ENCODE results near the gene HOXA7. TPM values are rescaled to one million over a fixed set of nuclear protein-coding genes. Genes with fewer than 3 reads are reported as not detected.

Gene HOXA7
- total RNA-seq, 1 donor from 2014 or later, result not detected

GRCh38 chr7:27121684-27122076 is 34.8 kb downstream of the HOXA7 start:
- Histone ChIP-seq H3K4me1 (no peaks in the 10 kb centered on the region), H3K4me3 (no peak overlapping the region), H4K20me1 (ENCODE audit: low read depth) (peaks cover 93% of the 10 kb centered on the region), H3K27ac (no peak overlapping the region), H2AFZ (replicated peaks) (no peak overlapping the region), H3K36me3 (no peaks in the 10 kb centered on the region), H3K27me3 (peaks cover 100% of the 10 kb centered on the region), H3K79me2 (ENCODE audit: low read depth) (no peaks in the 10 kb centered on the region), H3K4me2 (no peak overlapping the region), H3F3A (ENCODE audit: low read depth) (no peaks in the 10 kb centered on the region), H3K9ac (no peak overlapping the region), H3K9me3 (ENCODE audit: low read depth) (no peaks in the 10 kb centered on the region)
- TF ChIP-seq EZH2phosphoT487 (IDR thresholded peaks at IDR 0.05) (no peak), CTCF (IDR thresholded peaks at IDR 0.05) (no peak), EZH2 (IDR thresholded peaks at IDR 0.05) (no peak)
- Mint-ChIP-seq H3K4me1 (no peaks in the 10 kb centered on the region), H3K9me3 (peaks cover 7% of the 10 kb centered on the region), H3K27ac (no peak overlapping the region), H3K27me3 (ENCODE audit: insufficient read depth, low read depth) (peaks cover 97% of the 10 kb centered on the region), H3K4me3 (no peak overlapping the region), H3K36me3 (no peaks in the 10 kb centered on the region)
- DNase-seq (ENCODE audit: low spot score), result no peak

DNA sequence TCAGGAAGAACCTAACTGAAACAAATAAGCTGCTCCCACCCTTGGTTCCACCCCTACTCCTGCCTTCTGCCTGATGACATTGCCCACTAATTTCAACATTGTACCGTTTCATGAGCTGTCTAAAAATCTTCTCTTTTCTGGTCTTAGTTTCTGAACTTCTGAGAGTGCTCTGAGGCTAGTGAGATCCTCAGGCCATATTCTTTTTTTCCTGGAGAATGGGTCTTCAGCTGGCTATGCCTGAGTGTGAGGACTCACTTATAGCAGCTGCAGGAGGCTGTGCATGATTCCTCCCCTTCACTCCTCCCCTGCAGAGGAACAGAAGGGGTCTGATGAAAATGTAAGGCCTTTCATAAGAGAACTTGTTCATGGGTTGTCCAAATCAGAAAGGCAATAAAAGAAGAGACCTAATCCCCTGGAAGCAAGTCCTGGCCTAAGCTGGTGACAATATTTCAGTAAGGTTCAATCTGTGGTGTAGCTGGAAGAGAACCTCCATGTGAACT is 37.0 kb downstream of the HOXA7 start:
- Histone ChIP-seq H3K36me3 (no peaks in the 10 kb centered on the region), H3K9ac (no peak overlapping the region), H4K20me1 (ENCODE audit: low read depth) (peaks cover 93% of the 10 kb centered on the region), H3K4me1 (no peaks in the 10 kb centered on the region), H2AFZ (replicated peaks) (no peak overlapping the region), H3F3A (ENCODE audit: low read depth) (no peaks in the 10 kb centered on the region), H3K79me2 (ENCODE audit: low read depth) (no peaks in the 10 kb centered on the region), H3K27ac (no peak overlapping the region), H3K9me3 (ENCODE audit: low read depth) (no peaks in the 10 kb centered on the region), H3K27me3 (peaks cover 100% of the 10 kb centered on the region), H3K4me2 (no peak overlapping the region), H3K4me3 (no peak overlapping the region)
- no peaks in the 10 kb centered on the region for H3K4me1 Mint-ChIP-seq
- no peaks in the 10 kb centered on the region for H3K36me3 Mint-ChIP-seq
- H3K27me3 Mint-ChIP-seq (ENCODE audit: insufficient read depth, low read depth), result peaks cover 97% of the 10 kb centered on the region
- DNase-seq (ENCODE audit: low spot score), result no peak
- H3K27ac Mint-ChIP-seq, result no peak overlapping the region
- peaks cover 5% of the 10 kb centered on the region for H3K9me3 Mint-ChIP-seq
- TF ChIP-seq EZH2 (IDR thresholded peaks at IDR 0.05) (peak; percentile 6), CTCF (IDR thresholded peaks at IDR 0.05) (no peak)
- no peak overlapping the region for H3K4me3 Mint-ChIP-seq

GRCh38 chr7:27118580-27118979 is 37.9 kb downstream of the HOXA7 start:
- Mint-ChIP-seq H3K4me1 (no peaks in the 10 kb centered on the region), H3K36me3 (no peaks in the 10 kb centered on the region), H3K9me3 (peaks cover 3% of the 10 kb centered on the region), H3K4me3 (no peak overlapping the region), H3K27ac (no peak overlapping the region), H3K27me3 (ENCODE audit: insufficient read depth, low read depth) (peaks cover 93% of the 10 kb centered on the region)
- Histone ChIP-seq H2AFZ (replicated peaks) (no peak overlapping the region), H3K4me1 (no peaks in the 10 kb centered on the region), H3F3A (ENCODE audit: low read depth) (no peaks in the 10 kb centered on the region), H3K9ac (no peak overlapping the region), H3K9me3 (ENCODE audit: low read depth) (no peaks in the 10 kb centered on the region), H3K27me3 (peaks cover 100% of the 10 kb centered on the region), H3K27ac (no peak overlapping the region), H4K20me1 (ENCODE audit: low read depth) (peaks cover 93% of the 10 kb centered on the region), H3K4me2 (no peak overlapping the region), H3K36me3 (no peaks in the 10 kb centered on the region), H3K79me2 (ENCODE audit: low read depth) (no peaks in the 10 kb centered on the region), H3K4me3 (no peak overlapping the region)
- no peak for DNase-seq (ENCODE audit: low spot score)
- TF ChIP-seq EZH2 (IDR thresholded peaks at IDR 0.05) (peak; percentile 14), EZH2phosphoT487 (IDR thresholded peaks at IDR 0.05) (peak; percentile 19), CTCF (IDR thresholded peaks at IDR 0.05) (no peak)

All from neural progenitor cell (in vitro differentiated cells).